ENCODE results near the gene DST.

DST gene

DNA sequence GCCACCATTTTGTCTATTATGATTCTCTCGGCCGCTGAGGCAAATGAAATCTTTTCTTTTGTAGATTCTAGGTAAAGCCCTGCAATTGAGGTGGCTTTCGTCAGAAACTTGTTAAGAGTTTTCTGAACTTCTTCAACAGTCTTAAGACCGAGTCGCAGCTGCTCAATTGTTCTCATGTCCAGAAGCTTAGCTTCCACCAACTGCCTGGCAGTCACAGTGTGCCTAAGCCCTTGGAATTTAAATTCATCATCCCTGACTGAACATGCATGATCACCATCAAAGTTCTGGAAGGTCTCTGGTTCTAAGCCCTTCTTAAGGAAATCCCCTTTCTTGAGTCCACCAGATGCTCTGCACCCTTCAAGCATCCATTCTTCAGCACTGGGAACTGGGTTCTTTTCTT is 25.7 kb downstream of the DST start:
- Histone ChIP-seq H3K4me1 (ENCODE audit: control insufficient read depth, low read length) (no peaks in the 10 kb centered on the region), H3K36me3 (ENCODE audit: control insufficient read depth, low read length) (peaks cover 9% of the 10 kb centered on the region), H3K4me3 (ENCODE audit: low read length) (no peak overlapping the region), H3K27ac (ENCODE audit: low read depth, low read length) (no peak overlapping the region), H3K4me2 (ENCODE audit: low read length) (no peak overlapping the region), H3K9me2 (replicated peaks; ENCODE audit: control insufficient read depth, low read length) (no peaks in the 10 kb centered on the region), H3F3A (ENCODE audit: control insufficient read depth, insufficient read depth) (no peaks in the 10 kb centered on the region), H4K20me1 (ENCODE audit: control insufficient read depth, insufficient read depth, low read depth, low read length) (no peaks in the 10 kb centered on the region), H3K27me3 (ENCODE audit: control insufficient read depth, low read length) (no peaks in the 10 kb centered on the region), H3K79me2 (ENCODE audit: control insufficient read depth, low read length) (no peaks in the 10 kb centered on the region), H3K9me3 (ENCODE audit: control insufficient read depth, insufficient read depth, low read length) (no peaks in the 10 kb centered on the region)
- no peak for TF ChIP-seq EZH2phosphoT487 (IDR thresholded peaks at IDR 0.05; ENCODE audit: borderline replicate concordance, low read length)
- TF ChIP-seq, protein P1, sequence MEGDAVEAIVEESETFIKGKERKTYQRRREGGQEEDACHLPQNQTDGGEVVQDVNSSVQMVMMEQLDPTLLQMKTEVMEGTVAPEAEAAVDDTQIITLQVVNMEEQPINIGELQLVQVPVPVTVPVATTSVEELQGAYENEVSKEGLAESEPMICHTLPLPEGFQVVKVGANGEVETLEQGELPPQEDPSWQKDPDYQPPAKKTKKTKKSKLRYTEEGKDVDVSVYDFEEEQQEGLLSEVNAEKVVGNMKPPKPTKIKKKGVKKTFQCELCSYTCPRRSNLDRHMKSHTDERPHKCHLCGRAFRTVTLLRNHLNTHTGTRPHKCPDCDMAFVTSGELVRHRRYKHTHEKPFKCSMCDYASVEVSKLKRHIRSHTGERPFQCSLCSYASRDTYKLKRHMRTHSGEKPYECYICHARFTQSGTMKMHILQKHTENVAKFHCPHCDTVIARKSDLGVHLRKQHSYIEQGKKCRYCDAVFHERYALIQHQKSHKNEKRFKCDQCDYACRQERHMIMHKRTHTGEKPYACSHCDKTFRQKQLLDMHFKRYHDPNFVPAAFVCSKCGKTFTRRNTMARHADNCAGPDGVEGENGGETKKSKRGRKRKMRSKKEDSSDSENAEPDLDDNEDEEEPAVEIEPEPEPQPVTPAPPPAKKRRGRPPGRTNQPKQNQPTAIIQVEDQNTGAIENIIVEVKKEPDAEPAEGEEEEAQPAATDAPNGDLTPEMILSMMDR (IDR thresholded peaks at IDR 0.05; ENCODE audit: low read depth, low read length, poor library complexity, severe bottlenecking), result no peak

DNA sequence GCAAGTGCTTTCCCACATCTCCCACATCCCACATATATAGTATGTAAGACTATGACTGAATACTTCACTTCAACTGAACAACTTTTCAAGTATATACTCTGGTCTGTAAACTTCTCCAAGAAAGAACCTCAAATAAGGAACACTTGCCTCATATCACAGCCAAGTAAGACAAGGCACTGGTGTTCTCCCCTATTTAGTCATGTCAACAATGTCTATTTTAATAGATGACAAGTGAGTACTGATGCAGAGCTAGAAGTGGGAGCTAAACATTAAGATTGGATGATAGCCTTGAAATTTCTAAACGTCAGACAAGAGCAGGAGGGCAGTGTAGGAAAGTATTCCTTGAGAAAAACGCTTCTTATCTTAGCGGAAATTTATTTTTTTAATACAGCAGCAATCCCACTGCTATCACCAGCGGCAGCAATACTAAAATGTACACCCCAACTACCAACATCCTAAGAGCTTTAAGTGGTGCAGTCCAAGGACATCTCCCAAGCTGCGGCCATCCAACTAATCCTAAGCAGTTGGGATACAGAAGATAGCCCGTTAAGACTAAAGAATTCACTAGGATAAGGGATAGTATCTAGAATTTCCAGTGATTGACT is 29.3 kb downstream of the DST start:
- Histone ChIP-seq H3K27ac (ENCODE audit: low read depth, low read length) (no peak overlapping the region), H3K36me3 (ENCODE audit: control insufficient read depth, low read length) (peaks cover 9% of the 10 kb centered on the region), H3K9me2 (replicated peaks; ENCODE audit: control insufficient read depth, low read length) (no peaks in the 10 kb centered on the region), H3K27me3 (ENCODE audit: control insufficient read depth, low read length) (no peaks in the 10 kb centered on the region), H3K4me1 (ENCODE audit: control insufficient read depth, low read length) (no peaks in the 10 kb centered on the region), H3K4me2 (ENCODE audit: low read length) (no peak overlapping the region), H3K79me2 (ENCODE audit: control insufficient read depth, low read length) (no peaks in the 10 kb centered on the region), H3K4me3 (ENCODE audit: low read length) (no peak overlapping the region), H3K9me3 (ENCODE audit: control insufficient read depth, insufficient read depth, low read length) (no peaks in the 10 kb centered on the region), H4K20me1 (ENCODE audit: control insufficient read depth, insufficient read depth, low read depth, low read length) (no peaks in the 10 kb centered on the region), H3F3A (ENCODE audit: control insufficient read depth, insufficient read depth) (no peaks in the 10 kb centered on the region)
- TF ChIP-seq, protein P1 (IDR thresholded peaks at IDR 0.05; ENCODE audit: low read depth, low read length, poor library complexity, severe bottlenecking), result no peak
- no peak for TF ChIP-seq EZH2phosphoT487 (IDR thresholded peaks at IDR 0.05; ENCODE audit: borderline replicate concordance, low read length)

DNA sequence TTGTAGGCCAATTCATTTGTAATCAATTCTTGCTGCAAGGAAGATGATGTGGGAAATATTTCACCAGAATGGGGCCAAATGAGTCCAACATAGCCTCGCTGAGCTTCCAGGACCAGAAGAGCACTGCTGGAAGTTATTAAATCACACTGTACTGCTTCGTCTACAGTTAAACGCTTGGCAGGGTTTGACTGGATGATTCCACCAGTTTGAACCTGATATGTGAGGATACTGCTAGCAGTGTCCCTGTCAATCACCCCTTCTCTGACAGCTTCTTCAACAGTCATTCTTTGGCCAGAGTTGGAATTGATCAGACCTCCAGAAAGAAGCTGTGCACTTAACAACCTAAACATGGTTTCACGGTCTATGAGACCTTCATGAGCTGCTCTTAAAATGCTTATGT is 34.4 kb downstream of the DST start:
- Histone ChIP-seq H3F3A (ENCODE audit: control insufficient read depth, insufficient read depth) (no peaks in the 10 kb centered on the region), H4K20me1 (ENCODE audit: control insufficient read depth, insufficient read depth, low read depth, low read length) (no peaks in the 10 kb centered on the region), H3K9me3 (ENCODE audit: control insufficient read depth, insufficient read depth, low read length) (no peaks in the 10 kb centered on the region), H3K27me3 (ENCODE audit: control insufficient read depth, low read length) (no peaks in the 10 kb centered on the region), H3K9me2 (replicated peaks; ENCODE audit: control insufficient read depth, low read length) (no peaks in the 10 kb centered on the region), H3K4me2 (ENCODE audit: low read length) (no peak overlapping the region), H3K79me2 (ENCODE audit: control insufficient read depth, low read length) (no peaks in the 10 kb centered on the region), H3K36me3 (ENCODE audit: control insufficient read depth, low read length) (no peaks in the 10 kb centered on the region), H3K4me3 (ENCODE audit: low read length) (no peak overlapping the region), H3K27ac (ENCODE audit: low read depth, low read length) (no peak overlapping the region), H3K4me1 (ENCODE audit: control insufficient read depth, low read length) (no peaks in the 10 kb centered on the region)
- TF ChIP-seq, protein P1 (IDR thresholded peaks at IDR 0.05; ENCODE audit: low read depth, low read length, poor library complexity, severe bottlenecking), result no peak
- no peak for TF ChIP-seq EZH2phosphoT487 (IDR thresholded peaks at IDR 0.05; ENCODE audit: borderline replicate concordance, low read length)

Measured in DOHH2 (cell line).